RPMI7951 (cell line): ENCODE results near the gene ARMC3. TPM values are rescaled to one million over a fixed set of nuclear protein-coding genes. Genes with fewer than 3 reads are reported as not detected.

ENCODE experiments used
- DNase-seq: peaks from one replicate; pipeline ENCODE4 v3.0.0-alpha.2; 2012; ENCODE audit warnings: low read depth
- total RNA-seq: library from RNA; depleted of rRNA; stranded (reverse); fragments of >200 nt; shearing (Covaris generic); gene quantifications from 2 replicates; pipeline ENCODE4 v1.2.3, GENCODE V29; 2014; rRNA removed

The ARMC3 gene
- total RNA-seq, 1 experiment from 2014 or later, result not detected

GRCh38 chr10:23075672-23076071 is 147.8 kb downstream of the ARMC3 start:
- no peak for DNase-seq

- DNase-seq, result no peak
Measured at GRCh38 chr10:23078114-23078513, 150.3 kb downstream of the ARMC3 start.

DNA sequence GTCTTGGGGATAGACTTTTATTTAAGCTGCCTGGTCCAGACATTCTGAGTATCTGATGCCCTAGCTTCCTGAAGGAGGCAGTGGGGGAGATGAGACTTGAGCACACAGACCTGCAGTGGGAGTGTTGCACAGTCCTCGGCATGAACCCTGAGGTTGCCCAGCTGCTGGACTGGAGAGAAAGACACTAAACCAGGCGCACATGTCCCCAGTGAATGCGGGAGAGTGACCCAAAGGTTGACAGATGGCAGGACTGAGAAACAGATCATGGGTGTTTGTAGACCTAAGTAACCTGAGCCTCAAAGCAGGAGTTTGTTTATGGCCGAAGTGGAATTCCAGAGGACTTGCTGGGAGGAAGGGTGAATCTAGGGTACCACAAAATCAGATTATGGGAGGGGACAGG is 151.8 kb downstream of the ARMC3 start:
- no peak for DNase-seq

DNA sequence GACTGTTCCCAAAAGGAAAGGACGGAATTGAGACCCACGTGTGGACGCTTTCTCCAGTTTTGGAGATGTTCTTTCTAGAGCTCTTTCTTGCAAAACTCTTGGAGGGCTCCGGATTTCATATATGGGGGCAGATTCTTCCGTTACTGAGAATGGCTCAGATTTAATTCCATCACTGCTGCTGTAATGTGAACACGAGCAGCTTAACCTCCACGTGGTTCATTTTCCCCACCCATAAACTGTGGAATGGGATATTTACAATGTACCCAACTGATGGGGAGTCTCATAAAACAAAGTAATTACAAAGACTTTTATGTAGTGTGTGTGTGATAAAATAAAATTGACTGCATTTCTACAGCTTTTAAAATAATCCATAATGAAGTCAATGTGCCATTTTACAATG is 152.4 kb downstream of the ARMC3 start:
- no peak for DNase-seq

- DNase-seq, result peak; percentile 37
Measured at GRCh38 chr10:23081221-23081750, 153.4 kb downstream of the ARMC3 start.

GRCh38 chr10:23081891-23082290 is 154.0 kb downstream of the ARMC3 start:
- peak; percentile 19 for DNase-seq

Other genes with a start within 250 kb of the ARMC3 start
- 40.5 and 50.4 TPM in 2 replicates for gene PIP4K2A, start 213.5 kb upstream of the ARMC3 start, total RNA-seq
- gene MSRB2, start 167.5 kb downstream of the ARMC3 start, total RNA-seq, result 25.1 and 31.0 TPM in 2 replicates